ENCODE measurements around the gene MAPK8IP2. TPM values are rescaled to one million over a fixed set of nuclear protein-coding genes. Genes with fewer than 3 reads are reported as not detected.
A peak's percentile ranks its signal among the peaks of the same experiment; 100 is the strongest.

MAPK8IP2 gene
- total and polyA plus RNA-seq, 10 of the 15 experiments (the other 5 are each of a cell fraction or from before 2014, with no cell fraction given) = 0.01 to 0.13 (median 0.06) TPM; not detected in 4

- Histone ChIP-seq H3K4me2 (ENCODE audit: control insufficient read depth, insufficient read depth) (peak within 1 kb of the TSS; percentile 73), H2AFZ (ENCODE audit: control insufficient read depth, low read depth, low read length) (peak within 1 kb of the TSS; percentile 63), H3K27me3 (replicated peaks in 1 of 2; ENCODE audit: control insufficient read depth in 2 of 2, insufficient read depth in 2 of 2, low read length in 1 of 2) (peaks cover 0 to 1% of the 10 kb centered on the region in 2 experiments; a peak in 1 of 4 replicates), H3K36me3 (ENCODE audit: control insufficient read depth in 2 of 2, insufficient read depth in 2 of 2, low read length in 1 of 2) (no peaks in the 10 kb centered on the region), H3K4me3 (peak within 1 kb of the TSS; percentile 94), H3K4me1 (ENCODE audit: control insufficient read depth, insufficient read depth, low read length) (no peaks in the 10 kb centered on the region), H3K9ac (ENCODE audit: control insufficient read depth, insufficient read depth, low read length) (peak within 1 kb of the TSS; percentile 57), H3K9me3 (replicated peaks; ENCODE audit: control insufficient read depth, insufficient read depth, low read length) (no peaks in the 10 kb centered on the region), H3K79me2 (ENCODE audit: control insufficient read depth, insufficient read depth, low read length) (no peaks in the 10 kb centered on the region), H3K27ac (ENCODE audit: control insufficient read depth, insufficient read depth) (no peak within 1 kb of the TSS), H4K20me1 (ENCODE audit: control insufficient read depth, insufficient read depth) (no peaks in the 10 kb centered on the region)
- in situ Hi-C loops (cut with MboI) = no loop called here
- ChIA-PET CTCF (interaction anchor here (0.6 to 2.5 kb wide), 23 partner anchors 10 to 387 kb away, joined by 3 to 21 read pairs (median 4); partner anchors contain the start of genes CHKB, HDAC10, KLHDC7B and LMF2), POLR2A (interaction anchor here (0.6 to 4.8 kb wide), 13 partner anchors 11 to 376 kb away, joined by 3 to 21 read pairs (median 5); partner anchors contain the start of genes ARSA, KLHDC7B, LMF2 and NCAPH2), RAD21 (ENCODE audit: unreplicated experiment) (interaction anchor here (0.7 to 2.9 kb wide), 8 partner anchors 14 to 92 kb away, joined by 3 to 17 read pairs (median 3); partner anchors contain the start of genes KLHDC7B and SCO2), SMC1A (ENCODE audit: uncharacterized antibody, unreplicated experiment) (interaction anchor here (0.7 to 2.8 kb wide), 8 partner anchors 10 to 59 kb away, joined by 3 to 14 read pairs (median 4); partner anchors contain the start of gene SCO2)
- DNase-seq (ENCODE audit: low read depth, low spot score) (peak; percentile 75), FAIRE-seq (peak; percentile 81), ATAC-seq (peak; percentile 98)
- 2% methylated on average over 40 of the region's 61 CpGs for WGBS (ENCODE audit: insufficient coverage, insufficient replicate concordance, low lambda C conversion rate, missing lambda C conversion rate)
- intact Hi-C loops (cut with micrococcal nuclease; ENCODE audit: unreplicated experiment) = loop anchor here (1.0 to 5.0 kb wide), 2 partner anchors 21 to 35 kb away; partner anchors contain the start of gene SCO2
- BruUV-seq (replicated peaks) = TSS peak; percentile 97
- TF ChIP-seq POLR2A (IDR thresholded peaks at IDR 0.05; ENCODE audit: low read depth, low read length) (peak; percentile 66), HDGF (IDR thresholded peaks at IDR 0.05) (0 out of 2 replicates have a peak, but pooled peaks have one; percentile 51), SMC3 (IDR thresholded peaks at IDR 0.05; ENCODE audit: borderline replicate concordance, low read length) (peak; percentile 45; the same call in 1 of the 2 replicates), BHLHE40 (IDR thresholded peaks at IDR 0.05; ENCODE audit: borderline replicate concordance in 1 of 2, low read depth in 2 of 2, low read length in 1 of 2) (peak; percentile 60 to 61), STAT1 (conservative IDR thresholded peaks at IDR 0.05) (no peak; the same call in 1 of the 2 replicates), RELB (IDR thresholded peaks at IDR 0.05; ENCODE audit: low read depth) (0 out of 2 replicates have a peak, but pooled peaks have one; percentile 39), RBBP5 (conservative IDR thresholded peaks at IDR 0.05) (no peak), TCF3 (IDR thresholded peaks at IDR 0.05; ENCODE audit: borderline replicate concordance, insufficient read depth, low read depth, low read length) (peak; percentile 50; the same call in 1 of the 2 replicates), RFX5 (IDR thresholded peaks at IDR 0.05; ENCODE audit: low read depth, low read length) (no peak), POLR2AphosphoS5 (IDR thresholded peaks at IDR 0.05; ENCODE audit: low read length) (peak; percentile 54; the same call in 1 of the 2 replicates), ELK1 (IDR thresholded peaks at IDR 0.05; ENCODE audit: low read depth, low read length) (peak; percentile 84), NFYB (IDR thresholded peaks at IDR 0.05; ENCODE audit: insufficient read depth, low read depth, low read length) (peak; percentile 81), RAD51 (IDR thresholded peaks at IDR 0.05) (no peak), PKNOX1 (IDR thresholded peaks at IDR 0.05) (peak; percentile 67), MLLT1 (IDR thresholded peaks at IDR 0.05) (0 out of 2 replicates have a peak, but pooled peaks have one; percentile 40), RAD21 (IDR thresholded peaks at IDR 0.05; ENCODE audit: insufficient read depth, low read depth, low read length) (peak; percentile 70)
These were observed 37.8 kb upstream of the MAPK8IP2 start, which contains the start of gene SYCE3 for GRCh38 chr22:50562523-50563412. Gene SYCE3 (minus strand): TSS chr22:50562919. CDS start chr22:50556405, 6,514 bp downstream.
